ENCODE data around the gene NCAM2.

NCAM2 gene

DNA sequence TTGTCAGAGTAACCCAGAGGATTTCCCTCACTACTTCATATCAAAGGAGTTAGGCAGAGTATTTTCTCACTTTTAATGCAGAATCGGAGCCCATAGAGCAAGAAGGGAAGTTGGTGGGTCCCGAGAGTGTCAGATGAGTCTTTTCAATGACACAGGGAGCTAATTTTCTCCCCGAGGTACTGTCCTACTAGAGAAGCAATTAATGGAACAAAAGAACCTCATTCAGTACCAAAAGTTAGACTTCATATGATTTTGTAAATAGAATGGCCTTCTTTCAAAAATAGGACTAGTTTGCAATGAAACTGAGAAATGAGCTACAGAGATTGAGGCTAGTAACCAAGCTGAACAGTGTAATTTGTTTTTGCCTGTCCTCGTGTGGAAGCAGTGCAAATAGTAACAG lies 3.9 kb downstream of the NCAM2 start:
- Histone ChIP-seq H3K79me2 (no peaks in the 10 kb centered on the region), H3K27ac (no peak overlapping the region), H3K36me3 (ENCODE audit: control insufficient read depth, insufficient read depth, low read length) (no peaks in the 10 kb centered on the region), H3K4me1 (no peaks in the 10 kb centered on the region), H3K4me3 (ENCODE audit: low read depth, low read length) (no peak overlapping the region), H3K27me3 (ENCODE audit: control insufficient read depth, insufficient read depth, low read length) (no peaks in the 10 kb centered on the region), H3K9me3 (ENCODE audit: control insufficient read depth, low read length) (no peaks in the 10 kb centered on the region), H3K4me2 (ENCODE audit: low read length) (no peak overlapping the region), H2AFZ (no peak overlapping the region), H3K9ac (no peak overlapping the region)
- TF ChIP-seq, protein P1, sequence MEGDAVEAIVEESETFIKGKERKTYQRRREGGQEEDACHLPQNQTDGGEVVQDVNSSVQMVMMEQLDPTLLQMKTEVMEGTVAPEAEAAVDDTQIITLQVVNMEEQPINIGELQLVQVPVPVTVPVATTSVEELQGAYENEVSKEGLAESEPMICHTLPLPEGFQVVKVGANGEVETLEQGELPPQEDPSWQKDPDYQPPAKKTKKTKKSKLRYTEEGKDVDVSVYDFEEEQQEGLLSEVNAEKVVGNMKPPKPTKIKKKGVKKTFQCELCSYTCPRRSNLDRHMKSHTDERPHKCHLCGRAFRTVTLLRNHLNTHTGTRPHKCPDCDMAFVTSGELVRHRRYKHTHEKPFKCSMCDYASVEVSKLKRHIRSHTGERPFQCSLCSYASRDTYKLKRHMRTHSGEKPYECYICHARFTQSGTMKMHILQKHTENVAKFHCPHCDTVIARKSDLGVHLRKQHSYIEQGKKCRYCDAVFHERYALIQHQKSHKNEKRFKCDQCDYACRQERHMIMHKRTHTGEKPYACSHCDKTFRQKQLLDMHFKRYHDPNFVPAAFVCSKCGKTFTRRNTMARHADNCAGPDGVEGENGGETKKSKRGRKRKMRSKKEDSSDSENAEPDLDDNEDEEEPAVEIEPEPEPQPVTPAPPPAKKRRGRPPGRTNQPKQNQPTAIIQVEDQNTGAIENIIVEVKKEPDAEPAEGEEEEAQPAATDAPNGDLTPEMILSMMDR (IDR thresholded peaks at IDR 0.05), result no peak

DNA sequence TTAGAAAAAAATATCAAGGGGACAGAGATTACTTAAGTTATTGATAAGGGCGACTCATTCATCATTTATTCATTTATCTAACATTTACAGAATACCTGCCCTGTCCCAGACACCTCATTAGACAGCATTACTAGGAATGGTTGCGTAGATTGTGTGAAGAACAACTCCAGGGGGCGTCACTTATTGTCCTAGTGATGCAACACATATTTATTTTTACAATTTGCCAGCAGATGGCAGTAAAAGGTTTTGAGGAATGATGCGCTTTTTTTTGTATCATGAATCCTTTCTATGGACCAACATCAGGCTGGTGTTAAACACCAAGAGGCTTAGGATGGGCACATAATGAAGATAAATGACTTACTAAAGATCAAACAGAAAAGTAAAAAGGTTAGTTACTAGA lies 5.5 kb downstream of the NCAM2 start:
- TF ChIP-seq, protein P1 (IDR thresholded peaks at IDR 0.05), result no peak
- no peaks in the 10 kb centered on the region for H3K27me3 ChIP-seq (ENCODE audit: control insufficient read depth, insufficient read depth, low read length)
- no peak overlapping the region for H3K9ac ChIP-seq
- no peak overlapping the region for H3K27ac ChIP-seq
- no peak overlapping the region for H2AFZ ChIP-seq
- no peaks in the 10 kb centered on the region for H3K36me3 ChIP-seq (ENCODE audit: control insufficient read depth, insufficient read depth, low read length)
- no peak overlapping the region for H3K4me3 ChIP-seq (ENCODE audit: low read depth, low read length)
- no peaks in the 10 kb centered on the region for H3K4me1 ChIP-seq
- no peak overlapping the region for H3K4me2 ChIP-seq (ENCODE audit: low read length)
- no peaks in the 10 kb centered on the region for H3K79me2 ChIP-seq
- no peaks in the 10 kb centered on the region for H3K9me3 ChIP-seq (ENCODE audit: control insufficient read depth, low read length)

DNA sequence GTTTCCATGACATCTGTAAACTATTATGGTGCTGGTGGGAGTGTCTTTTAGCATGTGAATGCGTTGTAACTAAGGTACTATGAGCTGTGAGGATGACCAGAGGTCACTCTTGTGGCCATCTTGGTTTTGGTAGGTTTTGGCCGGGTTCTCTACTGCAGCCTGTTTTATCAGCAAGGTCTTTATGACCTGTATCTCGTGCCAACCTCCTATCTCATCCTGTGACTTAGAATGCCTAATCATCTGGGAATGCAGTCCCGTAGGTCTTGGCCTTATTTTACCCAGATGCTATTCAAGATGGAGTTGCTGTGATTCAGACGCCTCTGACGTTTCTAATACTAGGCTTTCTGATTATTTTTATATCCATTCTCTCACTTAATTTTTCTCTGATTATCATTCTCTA lies 9.4 kb downstream of the NCAM2 start:
- no peak overlapping the region for H2AFZ ChIP-seq
- TF ChIP-seq, protein P1 (IDR thresholded peaks at IDR 0.05), result no peak
- H3K27me3 ChIP-seq (ENCODE audit: control insufficient read depth, insufficient read depth, low read length), result no peaks in the 10 kb centered on the region
- no peaks in the 10 kb centered on the region for H3K36me3 ChIP-seq (ENCODE audit: control insufficient read depth, insufficient read depth, low read length)
- no peaks in the 10 kb centered on the region for H3K79me2 ChIP-seq
- no peak overlapping the region for H3K4me2 ChIP-seq (ENCODE audit: low read length)
- H3K9me3 ChIP-seq (ENCODE audit: control insufficient read depth, low read length), result no peaks in the 10 kb centered on the region
- H3K9ac ChIP-seq, result no peak overlapping the region
- no peak overlapping the region for H3K27ac ChIP-seq
- no peaks in the 10 kb centered on the region for H3K4me1 ChIP-seq
- no peak overlapping the region for H3K4me3 ChIP-seq (ENCODE audit: low read depth, low read length)

DNA sequence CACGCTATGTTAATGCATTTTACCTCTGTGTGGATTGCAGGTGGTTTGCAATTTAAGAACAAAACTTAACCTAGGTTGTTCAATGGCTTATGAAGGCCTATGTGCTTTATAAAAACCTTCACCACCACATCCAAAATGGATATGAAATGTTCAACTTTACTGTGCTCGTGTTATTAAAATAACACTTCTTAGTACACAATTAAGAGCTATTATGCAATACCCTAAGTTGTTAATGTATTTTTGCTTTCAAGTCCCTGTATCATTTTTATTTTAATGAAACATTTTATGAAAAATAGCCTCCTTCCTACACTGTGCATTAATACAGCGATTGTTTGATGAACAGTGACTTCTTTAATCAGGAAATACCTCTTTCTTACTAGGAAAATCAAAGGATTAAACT lies 12.0 kb downstream of the NCAM2 start:
- Histone ChIP-seq H3K4me1 (no peaks in the 10 kb centered on the region), H3K27me3 (ENCODE audit: control insufficient read depth, insufficient read depth, low read length) (no peaks in the 10 kb centered on the region), H3K4me2 (ENCODE audit: low read length) (no peak overlapping the region), H2AFZ (no peak overlapping the region), H3K36me3 (ENCODE audit: control insufficient read depth, insufficient read depth, low read length) (no peaks in the 10 kb centered on the region), H3K27ac (no peak overlapping the region), H3K9me3 (ENCODE audit: control insufficient read depth, low read length) (no peaks in the 10 kb centered on the region), H3K9ac (no peak overlapping the region), H3K79me2 (no peaks in the 10 kb centered on the region), H3K4me3 (ENCODE audit: low read depth, low read length) (no peak overlapping the region)
- TF ChIP-seq, protein P1 (IDR thresholded peaks at IDR 0.05), result no peak

DNA sequence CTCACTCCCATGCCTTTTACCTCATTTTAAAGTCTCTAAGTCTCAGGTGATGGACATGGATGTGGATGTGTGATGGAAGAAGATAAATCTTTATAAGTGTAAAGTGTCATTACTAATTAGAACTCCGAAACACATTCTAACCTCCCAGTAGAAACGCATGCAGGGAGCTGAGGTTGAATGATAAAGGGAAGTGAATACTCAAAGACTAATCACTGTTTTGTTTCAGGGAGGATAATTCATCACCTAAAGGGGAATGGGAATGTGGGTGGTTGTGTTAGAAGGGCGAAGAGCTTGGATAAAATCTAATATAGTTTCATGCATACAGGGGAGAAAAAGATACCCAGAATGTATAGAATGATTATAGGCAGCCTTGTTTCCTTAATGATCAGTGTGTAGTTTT lies 12.5 kb downstream of the NCAM2 start:
- Histone ChIP-seq H3K4me2 (ENCODE audit: low read length) (no peak overlapping the region), H2AFZ (no peak overlapping the region), H3K9me3 (ENCODE audit: control insufficient read depth, low read length) (no peaks in the 10 kb centered on the region), H3K4me1 (no peaks in the 10 kb centered on the region), H3K27me3 (ENCODE audit: control insufficient read depth, insufficient read depth, low read length) (no peaks in the 10 kb centered on the region), H3K9ac (no peak overlapping the region), H3K27ac (no peak overlapping the region), H3K79me2 (no peaks in the 10 kb centered on the region), H3K36me3 (ENCODE audit: control insufficient read depth, insufficient read depth, low read length) (no peaks in the 10 kb centered on the region), H3K4me3 (ENCODE audit: low read depth, low read length) (no peak overlapping the region)
- TF ChIP-seq, protein P1 (IDR thresholded peaks at IDR 0.05), result no peak

Data from parathyroid adenoma (tissue), 2 donors.